Calu3 (cell line): ENCODE results near the gene UGGT2. TPM values are rescaled to one million over a fixed set of nuclear protein-coding genes. Genes with fewer than 3 reads are reported as not detected.
"Not testable (repeated sequence)": the region's sequence is repeated elsewhere in the genome, so short reads cannot be mapped to it uniquely, and the experiment has no call there.

Experiments
- BruUV-seq: library from RNA; stranded (reverse); fragments of 400-500 nt; replicated peaks from 2 replicates; lab custom pipeline; 2021; lab: Mats Ljungman, UMichigan
- CTCF ChIA-PET: fragments of 300-600 bp; sonication (Branson Sonifier 250); formaldehyde crosslinking; loops from one replicate; lab custom pipeline; 2022; ENCODE audit warnings: antibody characterized with exemption; lab: Charles Lee
- DNase-seq: peaks from one replicate; pipeline ENCODE4 v3.0.0; 2022
- H3K27ac Mint-ChIP-seq: one replicate; pipeline ENCODE4 v1.8.0; 2022; ENCODE audit warnings: mixed read lengths; ENCODE audit not compliant: unreplicated experiment
- H3K27me3 Mint-ChIP-seq: one replicate; pipeline ENCODE4 v1.8.0; 2022; ENCODE audit warnings: mixed read lengths; ENCODE audit not compliant: unreplicated experiment
- H3K36me3 Mint-ChIP-seq: one replicate; pipeline ENCODE4 v1.8.0; 2022; ENCODE audit warnings: mild to moderate bottlenecking, moderate library complexity, mixed read lengths; ENCODE audit not compliant: insufficient read depth, unreplicated experiment
- H3K4me1 Mint-ChIP-seq: one replicate; pipeline ENCODE4 v1.8.0; 2022; ENCODE audit warnings: mild to moderate bottlenecking, low read depth, mixed read lengths; ENCODE audit not compliant: unreplicated experiment
- H3K4me3 Mint-ChIP-seq: one replicate; pipeline ENCODE4 v1.8.0; 2022; ENCODE audit warnings: mild to moderate bottlenecking, low read depth, moderate library complexity, mixed read lengths; ENCODE audit not compliant: unreplicated experiment
- H3K9me3 Mint-ChIP-seq: one replicate; pipeline ENCODE4 v1.8.0; 2022; ENCODE audit warnings: low read depth, mixed read lengths; ENCODE audit not compliant: unreplicated experiment
- intact Hi-C: fragments of 100-400 bp; cut with micrococcal nuclease; formaldehyde crosslinking; loops from one replicate; pipeline ENCODE4 v1.10.0; 2022; ENCODE audit not compliant: unreplicated experiment
- total RNA-seq: library from RNA; stranded (reverse); gene quantifications from 2 replicates; pipeline ENCODE4 v1.2.3, GENCODE V29; 2022
- TF ChIP-seq, protein P1 (sequence below): fragments of 200-600 bp; IDR thresholded peaks from one replicate; pipeline ENCODE4 v1.8.0; 2022; ENCODE audit warnings: antibody characterized with exemption; ENCODE audit not compliant: unreplicated experiment

UGGT2 gene
- total RNA-seq, 1 experiment from 2014 or later: 12.1 TPM

DNA sequence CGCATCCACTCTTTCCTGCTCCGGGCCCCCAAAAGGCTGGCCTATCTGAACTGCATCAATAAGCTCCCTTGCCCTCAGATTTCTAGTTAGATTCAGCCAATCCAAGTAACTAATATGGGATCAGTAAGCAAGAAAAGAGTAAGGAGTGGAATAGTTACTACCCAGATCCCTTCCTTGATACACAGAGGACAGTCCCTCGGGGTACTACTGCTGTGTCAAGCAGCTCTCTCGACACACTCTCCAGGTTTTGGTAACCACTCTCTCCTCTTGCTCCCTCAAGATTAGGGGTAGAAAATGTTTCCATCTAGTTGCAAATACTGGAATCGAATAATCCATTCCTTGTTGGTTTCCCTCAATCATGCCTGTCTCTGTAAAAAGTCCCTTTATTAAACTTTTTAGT, 65.4 kb downstream of the UGGT2 start:
- Mint-ChIP-seq H3K27me3 (no peaks in the 10 kb centered on the region), H3K4me1 (no peaks in the 10 kb centered on the region), H3K36me3 (no peaks in the 10 kb centered on the region), H3K4me3 (no peak overlapping the region), H3K9me3 (no peaks in the 10 kb centered on the region), H3K27ac (no peak overlapping the region)
- BruUV-seq: no TSS peak
- no peak for DNase-seq
- intact Hi-C loops: loop anchor here (10.0 kb wide), 1 partner anchor 363 kb away; no protein-coding TSS in a partner anchor
- CTCF ChIA-PET: no interaction called here
- TF ChIP-seq, protein P1, sequence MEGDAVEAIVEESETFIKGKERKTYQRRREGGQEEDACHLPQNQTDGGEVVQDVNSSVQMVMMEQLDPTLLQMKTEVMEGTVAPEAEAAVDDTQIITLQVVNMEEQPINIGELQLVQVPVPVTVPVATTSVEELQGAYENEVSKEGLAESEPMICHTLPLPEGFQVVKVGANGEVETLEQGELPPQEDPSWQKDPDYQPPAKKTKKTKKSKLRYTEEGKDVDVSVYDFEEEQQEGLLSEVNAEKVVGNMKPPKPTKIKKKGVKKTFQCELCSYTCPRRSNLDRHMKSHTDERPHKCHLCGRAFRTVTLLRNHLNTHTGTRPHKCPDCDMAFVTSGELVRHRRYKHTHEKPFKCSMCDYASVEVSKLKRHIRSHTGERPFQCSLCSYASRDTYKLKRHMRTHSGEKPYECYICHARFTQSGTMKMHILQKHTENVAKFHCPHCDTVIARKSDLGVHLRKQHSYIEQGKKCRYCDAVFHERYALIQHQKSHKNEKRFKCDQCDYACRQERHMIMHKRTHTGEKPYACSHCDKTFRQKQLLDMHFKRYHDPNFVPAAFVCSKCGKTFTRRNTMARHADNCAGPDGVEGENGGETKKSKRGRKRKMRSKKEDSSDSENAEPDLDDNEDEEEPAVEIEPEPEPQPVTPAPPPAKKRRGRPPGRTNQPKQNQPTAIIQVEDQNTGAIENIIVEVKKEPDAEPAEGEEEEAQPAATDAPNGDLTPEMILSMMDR: no peak

DNA sequence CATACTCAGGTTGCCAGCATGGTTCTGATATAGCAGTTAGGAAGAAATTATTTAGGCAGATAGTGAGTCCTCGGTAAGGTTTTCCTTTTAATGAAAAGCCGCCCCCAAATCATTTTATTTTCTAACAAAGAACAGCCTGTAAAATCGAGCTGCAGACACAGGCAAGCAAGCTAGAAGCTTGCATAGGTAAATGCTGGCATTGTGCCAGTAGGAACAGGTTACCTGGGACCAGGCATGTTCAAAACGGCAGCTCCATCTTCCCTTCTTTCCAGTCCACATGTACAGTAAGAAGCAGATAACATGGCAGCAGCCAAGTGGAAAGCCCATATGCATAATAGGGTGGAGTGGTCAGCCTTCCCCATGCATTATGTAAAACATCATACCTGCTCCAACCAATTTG, 71.1 kb downstream of the UGGT2 start:
- Mint-ChIP-seq H3K36me3 (no peaks in the 10 kb centered on the region), H3K27ac (no peak overlapping the region), H3K9me3 (no peaks in the 10 kb centered on the region), H3K4me3 (no peak overlapping the region), H3K4me1 (no peaks in the 10 kb centered on the region), H3K27me3 (no peaks in the 10 kb centered on the region)
- BruUV-seq: no TSS peak
- no peak for DNase-seq
- TF ChIP-seq, protein P1: no peak
- CTCF ChIA-PET: no interaction called here
- intact Hi-C loops: loop anchor here (10.0 kb wide), 1 partner anchor 357 kb away; no protein-coding TSS in a partner anchor

DNA sequence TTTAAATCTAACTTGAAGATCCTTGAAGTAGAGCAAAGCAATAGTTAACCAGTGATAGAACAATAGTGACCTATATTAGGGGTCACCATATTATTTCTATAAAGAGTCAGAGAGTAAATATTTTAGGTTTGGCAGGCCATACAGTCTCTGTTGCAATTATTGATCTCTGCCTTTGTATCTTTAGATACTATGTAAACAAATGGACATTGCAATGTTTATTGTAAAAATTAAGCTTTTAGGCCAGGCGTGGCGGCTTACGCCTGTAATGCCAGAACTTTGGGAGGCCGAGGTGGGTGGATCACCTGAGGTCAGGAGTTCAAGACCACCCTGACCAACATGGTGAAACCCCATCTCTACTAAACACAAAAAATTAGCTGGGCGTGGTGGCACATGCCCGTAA, 80.5 kb downstream of the UGGT2 start:
- H3K4me1 Mint-ChIP-seq, CTCF ChIA-PET, DNase-seq, intact Hi-C loops, H3K27ac Mint-ChIP-seq, BruUV-seq, H3K4me3 Mint-ChIP-seq, H3K9me3 Mint-ChIP-seq, H3K27me3 Mint-ChIP-seq, H3K36me3 Mint-ChIP-seq: not testable (repeated sequence)

DNA sequence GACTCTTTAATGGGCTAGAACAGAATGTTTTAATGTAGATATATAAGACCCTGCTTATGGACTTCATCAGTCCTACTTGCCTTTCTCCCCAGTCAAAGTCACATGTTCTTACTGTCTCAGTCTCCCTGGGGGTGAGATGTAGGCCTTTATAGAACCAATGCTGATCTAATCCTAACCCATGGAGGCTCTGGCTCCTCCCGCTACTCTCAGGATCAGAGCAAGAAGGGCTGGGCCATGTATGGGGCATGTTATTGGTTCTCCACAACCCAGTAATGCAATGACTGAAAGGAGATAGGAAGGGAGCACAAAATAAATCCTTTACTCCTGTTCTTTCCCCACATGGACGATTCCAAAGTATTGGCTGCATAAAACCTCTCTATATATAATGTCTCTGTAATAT, 82.3 kb downstream of the UGGT2 start:
- Mint-ChIP-seq H3K9me3 (no peaks in the 10 kb centered on the region), H3K27ac (no peak overlapping the region), H3K27me3 (no peaks in the 10 kb centered on the region), H3K36me3 (no peaks in the 10 kb centered on the region), H3K4me3 (no peak overlapping the region), H3K4me1 (no peaks in the 10 kb centered on the region)
- BruUV-seq: no TSS peak
- intact Hi-C loops: no loop called here
- no peak for DNase-seq
- TF ChIP-seq, protein P1: no peak
- CTCF ChIA-PET: no interaction called here

DNA sequence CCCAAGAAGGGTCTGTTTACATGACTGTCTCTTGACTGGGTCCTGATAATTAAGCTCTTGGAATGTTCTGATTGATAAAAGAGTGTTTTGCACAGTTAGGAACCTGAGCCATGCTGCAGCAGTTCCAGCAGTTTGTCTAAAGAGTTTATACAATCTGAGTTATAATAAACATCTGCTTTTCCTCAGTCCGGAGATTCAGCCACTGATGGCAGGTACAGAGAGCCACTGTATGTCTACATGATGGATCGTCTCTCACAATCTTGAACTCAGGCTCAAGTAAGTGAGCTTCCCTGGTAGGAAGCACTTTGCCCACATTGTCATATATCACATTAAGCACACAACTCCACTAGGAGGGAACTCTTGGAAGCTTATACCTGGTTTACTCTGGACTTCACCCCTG, 84.3 kb downstream of the UGGT2 start:
- H3K27ac Mint-ChIP-seq: no peak overlapping the region
- DNase-seq: no peak
- intact Hi-C loops: no loop called here
- CTCF ChIA-PET: no interaction called here
- no peaks in the 10 kb centered on the region for H3K36me3 Mint-ChIP-seq
- H3K4me3 Mint-ChIP-seq: no peak overlapping the region
- H3K27me3 Mint-ChIP-seq: no peaks in the 10 kb centered on the region
- no TSS peak for BruUV-seq
- no peaks in the 10 kb centered on the region for H3K4me1 Mint-ChIP-seq
- no peaks in the 10 kb centered on the region for H3K9me3 Mint-ChIP-seq
- TF ChIP-seq, protein P1: no peak
